Measurements from ENCODE around the gene TREM2. TPM values are rescaled to one million over a fixed set of nuclear protein-coding genes. Genes with fewer than 3 reads are reported as not detected.
A peak's percentile ranks its signal among the peaks of the same experiment; 100 is the strongest.

TREM2 gene
- total RNA-seq, 1 donor from 2014 or later, result 0.28 TPM

DNA sequence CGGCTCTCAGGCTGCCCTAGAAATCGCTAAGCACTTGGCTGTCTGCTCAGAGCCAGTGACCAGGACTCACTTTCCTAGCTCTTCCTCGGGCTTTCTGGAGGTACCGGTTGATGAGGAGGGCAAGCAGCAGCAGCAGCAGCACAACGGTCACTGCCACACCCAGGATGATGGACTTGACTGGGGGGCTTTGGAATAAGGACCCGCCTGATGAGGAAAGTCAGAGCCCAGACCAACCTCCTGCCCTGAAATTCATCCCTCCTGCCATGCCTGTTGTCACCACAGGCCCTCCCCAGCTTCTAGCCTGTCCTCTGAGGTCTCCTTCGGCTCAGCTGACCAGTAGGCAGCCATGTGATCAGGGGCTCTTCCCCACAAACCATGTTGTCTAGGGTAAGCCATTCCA, 21.8 kb upstream of the TREM2 start:
- peak; percentile 23 for DNase-seq (ENCODE audit: low spot score)
- ATAC-seq, result no peak

DNA sequence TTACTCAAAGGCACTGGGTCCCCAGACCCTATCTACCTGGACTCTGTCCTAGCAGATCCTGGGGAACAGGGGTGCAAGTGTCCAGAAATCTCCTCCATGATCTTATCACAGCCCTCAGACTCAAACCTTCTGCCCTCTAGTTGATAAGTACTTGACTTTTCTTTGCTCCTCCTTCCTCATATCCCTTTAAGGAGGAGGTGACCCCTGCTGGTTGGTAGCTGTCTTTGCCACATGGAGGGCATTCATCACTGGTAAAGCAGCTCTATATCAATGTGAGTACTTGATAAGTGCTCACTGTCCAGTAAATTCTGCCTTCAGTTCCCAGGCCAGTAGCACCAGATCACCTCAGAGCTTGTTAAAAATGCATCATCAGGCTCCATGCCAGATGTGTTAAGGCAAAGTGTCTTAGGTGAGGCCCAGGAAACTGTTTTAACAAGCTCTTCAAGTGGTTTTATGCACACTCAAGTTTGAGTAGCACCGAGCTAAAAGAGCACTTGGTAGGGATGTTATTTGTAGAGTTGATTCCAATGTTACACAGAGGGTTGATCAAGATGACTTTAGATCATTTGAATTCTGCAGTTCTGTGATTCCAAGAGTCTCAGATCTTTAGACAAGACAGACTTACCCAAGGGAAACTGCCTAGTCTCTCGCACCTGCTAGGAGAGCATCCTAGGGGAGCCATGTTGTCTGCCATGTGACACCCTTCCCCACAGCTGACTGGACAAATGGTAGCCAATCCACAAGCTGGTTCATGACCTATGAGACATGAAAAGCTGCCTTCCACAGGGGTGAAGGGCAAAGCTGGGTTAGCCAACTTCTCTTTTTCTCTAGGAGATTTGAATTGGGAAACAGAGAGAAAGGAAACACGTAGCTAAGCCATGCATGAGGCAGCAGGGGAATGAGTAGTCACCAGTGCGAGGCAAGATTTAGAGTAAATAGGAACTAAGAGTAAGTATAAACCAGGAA, 19.4 kb upstream of the TREM2 start:
- DNase-seq (ENCODE audit: low spot score), result peak; percentile 47
- peak; percentile 94 for ATAC-seq

GRCh38 chr6:41181566-41181965, 18.6 kb upstream of the TREM2 start:
- ATAC-seq (no peak), DNase-seq (ENCODE audit: low spot score) (peak; percentile 40)

- no peak for ATAC-seq
- no peak for DNase-seq (ENCODE audit: low spot score)
Observed at GRCh38 chr6:41179163-41179562, 16.2 kb upstream of the TREM2 start.

GRCh38 chr6:41177695-41178094, 14.8 kb upstream of the TREM2 start:
- no peak for ATAC-seq

GRCh38 chr6:41177287-41177686, 14.4 kb upstream of the TREM2 start:
- peak; percentile 8 for DNase-seq (ENCODE audit: low spot score)
- ATAC-seq, result no peak

More at GRCh38 chr6:41177695-41178094, 14.8 kb upstream of the TREM2 start:
- DNase-seq (ENCODE audit: low spot score), result no peak

DNA sequence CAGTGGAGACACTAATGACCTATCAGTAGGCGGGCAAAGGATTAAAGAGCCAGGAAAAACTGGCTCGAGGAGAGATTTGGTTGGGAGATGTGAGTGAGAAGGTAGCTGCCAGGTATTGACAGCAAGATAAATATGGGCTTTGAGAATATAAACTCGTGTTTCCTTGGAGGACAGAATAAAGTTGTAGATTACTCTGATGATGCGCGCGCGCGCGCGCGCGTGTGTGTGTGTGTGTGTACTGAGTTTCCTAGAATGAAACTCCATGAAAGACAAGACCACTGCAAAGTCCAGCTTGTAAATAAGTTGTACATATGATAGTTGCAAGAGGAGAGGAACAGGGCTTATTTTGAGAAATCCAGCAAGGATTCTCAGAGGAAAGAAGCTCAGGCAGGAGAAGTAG, 13.3 kb upstream of the TREM2 start:
- ATAC-seq (no peak), DNase-seq (ENCODE audit: low spot score) (peak; percentile 22)

DNA sequence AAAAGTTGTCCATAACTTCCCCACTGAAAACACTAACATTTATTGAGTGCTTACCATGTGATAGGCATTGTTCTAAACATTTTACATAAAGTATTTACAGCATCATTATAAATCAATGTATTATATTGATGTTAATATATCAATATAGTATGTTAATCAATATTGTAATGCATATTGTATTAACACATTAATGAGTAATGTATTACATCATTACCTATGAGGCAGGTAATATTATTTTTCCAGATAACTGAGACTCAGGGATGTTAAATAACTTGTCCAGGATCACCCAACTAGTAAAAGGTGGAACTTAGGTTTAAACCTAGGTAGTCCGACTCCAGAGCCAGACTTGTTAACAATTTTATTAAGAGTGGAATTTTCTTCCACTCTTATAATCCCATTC, 12.2 kb upstream of the TREM2 start:
- no peak for ATAC-seq
- DNase-seq (ENCODE audit: low spot score), result no peak

- DNase-seq (ENCODE audit: low spot score) (no peak), ATAC-seq (no peak)
Observed at GRCh38 chr6:41174610-41175009, 11.7 kb upstream of the TREM2 start.

DNA sequence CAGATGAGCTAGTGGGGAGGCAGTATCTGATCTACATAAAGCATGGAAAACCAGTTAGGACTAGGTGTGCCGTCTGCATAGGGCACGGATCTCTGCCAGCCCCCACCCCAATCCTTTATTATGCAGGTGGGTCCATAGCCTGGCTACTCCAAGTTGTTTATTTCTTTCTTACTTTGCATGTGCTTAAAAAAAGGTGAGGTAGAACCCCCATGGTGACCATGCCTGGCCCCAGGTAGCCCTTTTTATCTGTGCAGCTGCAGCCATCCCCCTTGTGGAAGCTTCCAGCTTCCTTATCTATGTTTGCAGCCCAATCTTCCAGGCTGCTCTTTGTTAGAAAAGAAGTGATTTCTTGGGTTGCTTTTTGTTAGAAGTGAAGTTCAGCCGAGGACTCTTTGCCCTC, 9.0 kb upstream of the TREM2 start:
- DNase-seq (ENCODE audit: low spot score) (peak; percentile 15), ATAC-seq (no peak)

DNA sequence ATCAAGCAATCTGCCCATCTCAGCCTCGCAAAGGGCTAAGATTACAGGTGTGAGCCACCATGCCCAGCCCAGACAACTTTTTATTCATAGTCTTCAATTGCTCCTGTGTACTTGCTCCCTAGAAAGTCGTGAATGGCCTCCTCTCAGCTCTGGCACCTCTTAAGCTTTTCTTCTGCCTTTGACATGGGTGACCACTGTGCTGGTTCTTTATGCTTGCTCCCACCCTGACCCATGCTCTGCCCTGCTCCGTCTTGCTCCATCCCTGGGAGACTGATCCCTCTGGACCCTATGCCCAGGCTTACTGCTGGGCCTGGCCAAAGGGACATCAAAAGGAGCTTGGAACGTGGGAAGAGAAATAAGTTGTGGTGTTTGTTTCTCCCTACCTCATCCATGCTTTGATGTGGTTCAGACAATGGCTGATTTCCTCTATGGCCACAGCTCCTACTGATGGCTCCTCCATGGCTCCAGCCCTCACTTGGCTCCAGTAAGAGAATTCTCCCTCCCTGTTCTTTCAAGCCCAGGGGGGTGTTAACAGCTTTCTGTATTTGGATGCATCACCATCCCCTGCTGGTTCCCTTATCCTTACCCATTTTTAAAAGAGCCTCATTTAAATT, 7.7 kb upstream of the TREM2 start:
- ATAC-seq (no peak), DNase-seq (ENCODE audit: low spot score) (peak; percentile 16)

GRCh38 chr6:41167173-41167963, 4.5 kb upstream of the TREM2 start:
- DNase-seq (ENCODE audit: low spot score) (peak; percentile 22), ATAC-seq (no peak)

DNA sequence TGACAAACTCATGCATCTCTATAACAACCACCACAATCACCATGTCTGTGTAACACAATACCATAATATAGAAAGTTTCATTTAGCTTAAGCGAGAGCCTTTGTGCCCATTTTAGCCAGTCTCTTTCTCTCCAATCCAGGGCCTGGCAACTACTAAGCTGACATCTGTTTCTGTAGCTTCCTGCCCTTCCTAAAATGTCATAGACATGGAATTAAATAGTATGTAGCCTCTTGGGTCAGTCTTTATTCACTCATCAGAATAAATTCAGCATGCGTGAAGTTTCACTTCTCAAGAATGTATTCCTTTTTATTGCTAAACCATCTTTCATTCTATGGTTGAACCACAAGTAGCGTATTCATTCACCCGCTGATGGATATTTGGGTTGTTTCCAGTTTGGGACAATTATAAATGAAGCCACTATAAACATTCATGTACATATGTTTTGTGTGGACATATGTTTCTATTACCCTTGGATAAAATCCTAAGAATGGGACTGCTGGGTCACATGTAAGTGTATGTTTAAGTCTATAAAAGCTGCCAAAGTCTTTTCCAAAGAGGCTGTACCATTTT, 1.7 kb upstream of the TREM2 start:
- DNase-seq (ENCODE audit: low spot score), result no peak
- no peak for ATAC-seq

- ATAC-seq, result no peak
- no peak for DNase-seq (ENCODE audit: low spot score)
Observed at GRCh38 chr6:41163419-41163717, 452 bp upstream of the TREM2 start.

DNA sequence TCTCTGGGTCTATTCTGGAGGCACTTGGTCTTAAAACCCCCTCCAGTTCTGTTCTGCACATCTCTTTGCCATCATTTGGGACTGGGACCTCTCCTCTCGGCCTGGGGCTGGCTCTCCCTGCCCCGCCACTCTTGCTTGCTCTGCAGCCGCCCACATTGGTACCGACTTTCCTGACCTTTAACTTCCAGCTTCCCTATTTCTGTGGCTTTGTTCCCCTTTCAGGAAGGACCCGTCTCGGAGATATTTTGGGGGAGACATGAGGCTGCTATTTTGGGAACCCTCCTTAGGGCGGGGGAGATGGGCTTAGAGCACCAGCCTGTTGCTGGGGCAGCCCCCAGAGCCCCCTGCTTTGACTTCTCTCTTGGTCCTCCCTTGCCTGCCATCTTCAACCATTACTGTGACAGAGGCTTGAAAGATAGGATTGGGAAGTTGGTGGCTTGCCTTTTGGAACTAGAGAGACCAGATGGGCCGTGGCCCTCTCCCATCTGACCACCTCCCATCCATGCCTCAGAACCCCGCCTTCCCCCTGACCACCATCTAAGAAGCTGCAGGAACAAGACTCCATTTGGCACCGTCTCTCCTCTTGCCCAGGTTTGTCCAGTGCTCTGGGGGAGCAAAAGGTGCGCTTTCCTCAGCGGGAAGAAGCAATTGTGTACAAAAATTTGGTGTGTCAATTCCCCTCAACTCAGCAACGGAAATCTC, 914 bp downstream of the TREM2 start:
- no peak for DNase-seq (ENCODE audit: low spot score)
- peak; percentile 30 for ATAC-seq

- DNase-seq (ENCODE audit: low spot score), result no peak
- no peak for ATAC-seq
Observed at GRCh38 chr6:41161380-41161779, 1.5 kb downstream of the TREM2 start.

GRCh38 chr6:41160933-41161332, 2.0 kb downstream of the TREM2 start:
- DNase-seq (ENCODE audit: low spot score), result no peak
- ATAC-seq, result no peak

DNA sequence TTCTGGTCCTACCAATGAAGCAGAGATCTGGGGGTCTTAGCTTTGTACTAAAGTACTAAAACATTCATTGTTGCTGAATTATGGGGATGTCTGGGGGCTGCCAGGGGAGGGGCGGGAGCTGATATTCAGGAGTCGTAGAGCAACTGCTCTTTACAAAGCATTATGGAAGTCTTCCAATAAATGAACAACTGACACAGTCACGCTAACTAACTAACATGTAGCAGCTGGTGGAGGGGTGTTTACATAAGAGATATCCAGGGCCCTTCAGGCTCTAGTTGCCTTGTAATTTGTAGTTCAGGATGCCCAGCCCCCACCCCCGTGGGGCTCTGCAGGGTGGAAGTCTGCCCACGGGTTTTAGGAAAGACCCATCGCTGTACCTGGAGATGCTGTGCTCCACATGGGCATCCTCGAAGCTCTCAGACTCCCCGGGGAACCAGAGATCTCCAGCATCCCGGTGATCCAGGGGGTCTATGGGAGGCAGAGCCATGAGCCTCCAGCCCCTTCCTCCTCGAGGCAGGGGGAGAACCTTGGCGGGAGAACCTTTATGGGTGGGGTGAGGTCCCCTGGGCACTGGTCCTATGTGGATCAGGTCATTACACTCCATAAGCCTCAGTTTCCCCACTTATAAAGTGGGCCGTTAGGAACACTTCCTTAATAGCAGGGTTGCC, 3.4 kb downstream of the TREM2 start:
- ATAC-seq (no peak), DNase-seq (ENCODE audit: low spot score) (no peak)

GRCh38 chr6:41157323-41157722, 5.6 kb downstream of the TREM2 start:
- ATAC-seq, result peak; percentile 45

GRCh38 chr6:41156771-41157170, 6.1 kb downstream of the TREM2 start:
- no peak for ATAC-seq
- no peak for DNase-seq (ENCODE audit: low spot score)

More at GRCh38 chr6:41157323-41157722, 5.6 kb downstream of the TREM2 start:
- DNase-seq (ENCODE audit: low spot score), result no peak

Measured in left lobe of liver (tissue), 2 donors.